Ectodermal cell (in vitro differentiated cells): ENCODE measurements around the gene OTOG.

Experiments used
- H3K27ac ChIP-seq: 2 replicates; pipeline ENCODE4 v1.7.0; 2013; ENCODE audit warnings: mild to moderate bottlenecking, low read depth, low read length; ENCODE audit not compliant: insufficient read depth, poor library complexity, severe bottlenecking
- H3K27me3 ChIP-seq: 2 replicates; pipeline ENCODE4 v1.7.0; 2013; ENCODE audit warnings: mild to moderate bottlenecking, low read length; ENCODE audit not compliant: insufficient read depth, control insufficient read depth, poor library complexity, severe bottlenecking
- H3K36me3 ChIP-seq: one replicate; pipeline ENCODE4 v1.7.0; 2013; ENCODE audit warnings: low read length; ENCODE audit not compliant: control insufficient read depth, insufficient read depth
- H3K4me1 ChIP-seq: one replicate; pipeline ENCODE4 v1.7.0; 2013; ENCODE audit warnings: low read length; ENCODE audit not compliant: control insufficient read depth, insufficient read depth
- H3K4me3 ChIP-seq: 2 replicates; pipeline ENCODE4 v1.7.0; 2013; ENCODE audit warnings: low read depth, low read length, control low read depth; ENCODE audit not compliant: insufficient read depth
- H3K9me3 ChIP-seq: 2 replicates; pipeline ENCODE4 v1.7.0; 2013; ENCODE audit warnings: mild to moderate bottlenecking, low read length, moderate library complexity; ENCODE audit not compliant: control insufficient read depth
- WGBS, 2 experiments: methylation state at CpG; one replicate each; pipeline ENCODE4 v1.1.7; 2013; ENCODE audit warnings: missing lambda C conversion rate in 2 of 2; 5-methylcytosine and 5-hydroxymethylcytosine counted together

The OTOG gene

GRCh38 chr11:17694494-17695110 is 147.5 kb downstream of the OTOG start:
- Histone ChIP-seq H3K36me3 (no peaks in the 10 kb centered on the region), H3K4me3 (no peak overlapping the region), H3K27me3 (peaks cover 37% of the 10 kb centered on the region), H3K27ac (no peak overlapping the region), H3K4me1 (peaks cover 10% of the 10 kb centered on the region), H3K9me3 (no peaks in the 10 kb centered on the region)
- WGBS, 2 experiments = 91 to 93% methylated on average over 10 of the region's 10 CpGs

GRCh38 chr11:17695454-17696441 is 148.7 kb downstream of the OTOG start:
- no peaks in the 10 kb centered on the region for H3K9me3 ChIP-seq
- H3K4me3 ChIP-seq = no peak overlapping the region
- no peak overlapping the region for H3K27ac ChIP-seq
- WGBS, 2 experiments = 12% methylated on average over 68 of the region's 68 CpGs
- peaks cover 12% of the 10 kb centered on the region for H3K4me1 ChIP-seq
- H3K36me3 ChIP-seq = no peaks in the 10 kb centered on the region
- H3K27me3 ChIP-seq = peaks cover 37% of the 10 kb centered on the region

GRCh38 chr11:17696741-17697140 is 149.7 kb downstream of the OTOG start:
- Histone ChIP-seq H3K4me1 (peaks cover 12% of the 10 kb centered on the region), H3K4me3 (no peak overlapping the region), H3K9me3 (no peaks in the 10 kb centered on the region), H3K36me3 (no peaks in the 10 kb centered on the region), H3K27ac (no peak overlapping the region), H3K27me3 (peaks cover 37% of the 10 kb centered on the region)
- WGBS, 2 experiments = 80 to 86% methylated on average over 5 of the region's 5 CpGs
